Measurements from ENCODE around the gene MIEN1. TPM values are rescaled to one million over a fixed set of nuclear protein-coding genes. Genes with fewer than 3 reads are reported as not detected.
A peak's percentile ranks its signal among the peaks of the same experiment; 100 is the strongest.
"Not testable (repeated sequence)": the region's sequence is repeated elsewhere in the genome, so short reads cannot be mapped to it uniquely, and the experiment has no call there.

MIEN1 gene
- total and polyA plus RNA-seq, 5 donors from 2014 or later: 44.1 to 158 (median 113) TPM

DNA sequence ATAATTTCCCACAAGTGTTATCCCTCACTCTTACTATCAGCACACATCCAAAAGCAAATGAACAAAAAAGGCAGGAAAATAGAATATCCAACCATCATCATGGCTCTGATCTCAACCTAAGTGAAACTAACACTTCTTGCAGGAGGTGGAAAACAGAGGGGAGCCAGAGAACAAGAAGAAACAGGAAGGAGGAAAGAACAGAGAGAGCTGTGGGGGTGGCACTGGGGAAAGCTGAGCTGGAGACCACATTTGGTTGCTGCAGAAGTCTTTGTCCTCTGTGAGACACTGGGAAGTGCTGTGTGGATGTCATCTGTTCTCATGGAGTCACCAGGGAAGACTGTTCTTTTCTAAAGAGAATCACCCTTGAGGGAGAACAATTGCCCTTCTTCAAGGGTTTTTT lies 42.1 kb upstream of the MIEN1 start:
- H3K27ac ChIP-seq (ENCODE audit: insufficient read depth, low read length, poor library complexity, severe bottlenecking): peak overlapping the region; percentile 86
- H3K4me3 ChIP-seq (ENCODE audit: low read depth, low read length): peak overlapping the region; percentile 93
- no peak for DNase-seq

DNA sequence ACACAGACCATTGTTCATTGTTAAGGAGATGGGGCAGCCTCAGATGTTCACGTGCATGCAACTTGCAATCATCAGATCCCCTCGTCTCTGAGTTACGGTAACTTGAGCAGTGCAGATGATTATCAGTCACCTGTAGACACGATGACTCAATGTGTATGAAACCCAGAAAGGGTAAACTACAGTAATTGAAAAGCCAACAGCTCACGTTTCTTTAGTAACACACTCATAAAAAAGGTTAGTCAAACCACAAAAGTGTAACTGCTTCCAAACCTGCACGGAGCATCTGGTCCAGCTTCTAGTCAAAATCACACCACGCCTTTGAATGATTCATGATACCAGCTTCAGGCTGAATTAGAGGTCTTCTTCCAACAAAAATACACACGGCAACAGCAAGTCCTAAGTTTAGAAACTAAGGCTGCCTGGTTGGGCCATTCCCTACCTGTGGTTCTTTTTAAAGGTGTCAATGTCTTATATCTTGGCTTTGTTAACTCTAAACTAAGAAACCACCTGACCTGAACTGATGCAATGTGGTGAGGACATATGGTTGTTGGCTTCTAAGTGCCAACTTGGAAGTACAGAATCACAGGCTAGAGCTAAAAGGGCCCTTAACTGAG lies 39.7 kb upstream of the MIEN1 start:
- Mint-ChIP-seq H3K4me1 (peaks cover 45 to 100% (median 88%) of the 10 kb centered on the region in 4 donors), H3K9me3 (peaks cover 0 to 3% (median 0%) of the 10 kb centered on the region in 7 donors), H3K36me3 (peaks cover 58% of the 10 kb centered on the region), H3K27me3 (no peaks in the 10 kb centered on the region), H3K27ac (peak overlapping the region; percentile 95 to 99 (median 99)), H3K4me3 (peak overlapping the region; percentile 66 to 93 (median 86))
- Histone ChIP-seq H3K27me3 (ENCODE audit: control insufficient read depth, insufficient read depth, low read length) (no peaks in the 10 kb centered on the region), H3K27ac (ENCODE audit: insufficient read depth, low read length, poor library complexity, severe bottlenecking) (peak overlapping the region; percentile 86), H3K4me3 (ENCODE audit: low read depth, low read length) (peak overlapping the region; percentile 49), H3K9me3 (ENCODE audit: control insufficient read depth in 2 of 2, low read length in 2 of 2) (no peaks in the 10 kb centered on the region), H3K4me1 (ENCODE audit: control insufficient read depth, insufficient read depth, low read length, poor library complexity, severe bottlenecking) (peaks cover 89% of the 10 kb centered on the region), H3K36me3 (ENCODE audit: control insufficient read depth, insufficient read depth, low read length) (peaks cover 41% of the 10 kb centered on the region)
- peak; percentile 90 to 91 for ATAC-seq (ENCODE audit: low read depth in 2 of 2)
- DNase-seq: peak; percentile 48 to 91 (median 69)

More for the DNA sequence above, 42.1 kb upstream of the MIEN1 start:
- Mint-ChIP-seq H3K36me3 (peaks cover 47% of the 10 kb centered on the region), H3K9me3 (peaks cover 0 to 3% (median 0%) of the 10 kb centered on the region in 7 donors), H3K27ac (peak overlapping the region; percentile 95 to 99 (median 99)), H3K27me3 (no peaks in the 10 kb centered on the region), H3K4me1 (peaks cover 39 to 97% (median 76%) of the 10 kb centered on the region in 4 donors), H3K4me3 (peak overlapping the region; percentile 83 to 100 (median 92))
- H3K9me3 ChIP-seq (ENCODE audit: control insufficient read depth in 2 of 2, low read length in 2 of 2): no peaks in the 10 kb centered on the region
- peaks cover 22% of the 10 kb centered on the region for H3K36me3 ChIP-seq (ENCODE audit: control insufficient read depth, insufficient read depth, low read length)
- no peaks in the 10 kb centered on the region for H3K27me3 ChIP-seq (ENCODE audit: control insufficient read depth, insufficient read depth, low read length)
- peaks cover 80% of the 10 kb centered on the region for H3K4me1 ChIP-seq (ENCODE audit: control insufficient read depth, insufficient read depth, low read length, poor library complexity, severe bottlenecking)
- no peak for ATAC-seq (ENCODE audit: low read depth in 2 of 2)

DNA sequence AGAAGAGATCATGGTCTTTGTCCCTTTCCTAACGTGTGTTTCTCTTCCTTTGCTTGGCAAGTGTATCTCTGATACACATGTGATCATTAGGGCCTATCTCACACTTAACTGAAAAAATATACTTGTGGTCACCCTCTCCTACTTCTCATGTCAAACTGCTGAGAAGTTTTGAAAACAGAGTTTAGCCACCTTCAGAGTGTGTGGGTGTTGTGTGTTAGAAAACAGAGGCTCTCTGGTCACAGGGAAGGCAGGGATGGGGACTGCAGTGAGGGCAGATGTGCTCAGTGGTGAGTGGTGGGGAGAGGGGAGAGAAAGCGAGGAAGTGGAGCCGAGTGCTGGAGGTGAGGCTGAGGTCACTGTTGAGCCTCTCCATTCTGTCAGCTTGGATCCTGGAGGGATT lies 36.8 kb upstream of the MIEN1 start:
- Histone ChIP-seq H3K4me1 (ENCODE audit: control insufficient read depth, insufficient read depth, low read length, poor library complexity, severe bottlenecking) (peaks cover 59% of the 10 kb centered on the region), H3K9me3 (ENCODE audit: control insufficient read depth in 2 of 2, low read length in 2 of 2) (no peaks in the 10 kb centered on the region), H3K36me3 (ENCODE audit: control insufficient read depth, insufficient read depth, low read length) (peaks cover 59% of the 10 kb centered on the region), H3K4me3 (ENCODE audit: low read depth, low read length) (peak overlapping the region; percentile 33), H3K27ac (ENCODE audit: insufficient read depth, low read length, poor library complexity, severe bottlenecking) (peak overlapping the region; percentile 86), H3K27me3 (ENCODE audit: control insufficient read depth, insufficient read depth, low read length) (no peaks in the 10 kb centered on the region)
- Mint-ChIP-seq H3K36me3 (peaks cover 58% of the 10 kb centered on the region), H3K4me1 (peaks cover 34 to 82% (median 74%) of the 10 kb centered on the region in 4 donors), H3K27ac (peak overlapping the region; percentile 95 to 99 (median 99)), H3K4me3 (peak overlapping the region; percentile 48 to 69 (median 57)), H3K9me3 (peaks cover 0 to 2% (median 0%) of the 10 kb centered on the region in 7 donors), H3K27me3 (peaks cover 4% of the 10 kb centered on the region)
- ATAC-seq (ENCODE audit: low read depth in 2 of 2) (no peak), DNase-seq (no peak)

DNA sequence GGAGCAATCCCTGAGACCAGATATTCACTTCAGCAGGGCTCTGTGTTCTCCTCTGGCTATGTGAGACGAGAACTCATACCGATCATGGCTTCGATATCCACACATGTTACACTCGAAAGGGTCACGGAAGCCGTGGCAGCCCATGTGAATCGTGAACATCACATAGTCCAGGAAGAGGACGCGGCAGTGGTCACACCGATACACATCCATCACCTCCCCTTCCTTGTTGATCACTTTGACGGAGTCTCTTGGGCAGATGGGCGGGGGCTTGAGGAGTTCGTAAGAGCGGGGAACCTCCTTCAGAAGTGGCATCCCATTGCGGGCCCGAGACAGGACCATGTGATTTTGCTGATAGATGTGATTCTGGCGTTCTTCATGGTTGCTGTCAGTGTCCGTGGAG lies 35.4 kb upstream of the MIEN1 start:
- H3K9me3 ChIP-seq (ENCODE audit: control insufficient read depth in 2 of 2, low read length in 2 of 2): no peaks in the 10 kb centered on the region
- no peaks in the 10 kb centered on the region for H3K27me3 ChIP-seq (ENCODE audit: control insufficient read depth, insufficient read depth, low read length)
- no peak for DNase-seq
- no peak for ATAC-seq (ENCODE audit: low read depth in 2 of 2)
- Mint-ChIP-seq H3K4me3 (peak overlapping the region in 2 of 4 donors; percentile 11 to 14), H3K27me3 (peaks cover 4% of the 10 kb centered on the region), H3K9me3 (peaks cover 0 to 2% (median 0%) of the 10 kb centered on the region in 7 donors), H3K36me3 (peaks cover 50% of the 10 kb centered on the region), H3K4me1 (peaks cover 23 to 72% (median 64%) of the 10 kb centered on the region in 4 donors), H3K27ac (peak overlapping the region in 2 of 3 donors; percentile 81 to 99)
- no peak overlapping the region for H3K4me3 ChIP-seq (ENCODE audit: low read depth, low read length)
- H3K4me1 ChIP-seq (ENCODE audit: control insufficient read depth, insufficient read depth, low read length, poor library complexity, severe bottlenecking): peaks cover 45% of the 10 kb centered on the region
- peaks cover 69% of the 10 kb centered on the region for H3K36me3 ChIP-seq (ENCODE audit: control insufficient read depth, insufficient read depth, low read length)
- H3K27ac ChIP-seq (ENCODE audit: insufficient read depth, low read length, poor library complexity, severe bottlenecking): no peak overlapping the region

DNA sequence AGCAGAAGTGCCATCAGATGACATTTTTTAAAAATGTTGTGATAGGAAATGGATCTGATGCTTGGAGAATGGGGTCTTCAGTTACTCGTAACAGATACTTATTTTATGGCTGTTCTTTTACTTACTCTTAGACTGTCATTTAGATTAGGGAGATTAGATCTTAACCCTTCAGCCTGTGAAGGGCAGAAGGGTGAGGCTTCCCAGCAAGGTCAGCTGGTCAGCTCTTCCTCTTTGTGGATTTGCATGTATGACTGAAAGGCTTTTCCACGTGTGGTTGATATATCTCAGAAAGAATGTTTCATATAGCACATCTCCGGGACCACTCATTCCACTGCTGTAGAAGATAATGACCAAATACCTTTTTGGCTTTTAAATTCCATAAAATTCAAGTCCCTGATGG lies 34.8 kb upstream of the MIEN1 start:
- H3K9me3 ChIP-seq (ENCODE audit: control insufficient read depth in 2 of 2, low read length in 2 of 2): no peaks in the 10 kb centered on the region
- H3K36me3 ChIP-seq (ENCODE audit: control insufficient read depth, insufficient read depth, low read length): peaks cover 70% of the 10 kb centered on the region
- DNase-seq: no peak
- Mint-ChIP-seq H3K4me1 (peaks cover 21 to 67% (median 59%) of the 10 kb centered on the region in 4 donors), H3K4me3 (peak overlapping the region in 1 of 4 donors; percentile 48), H3K9me3 (peaks cover 0 to 2% (median 0%) of the 10 kb centered on the region in 7 donors), H3K36me3 (peaks cover 50% of the 10 kb centered on the region), H3K27ac (peak overlapping the region in 2 of 3 donors; percentile 81 to 84), H3K27me3 (peaks cover 4% of the 10 kb centered on the region)
- ATAC-seq (ENCODE audit: low read depth in 2 of 2): no peak
- no peaks in the 10 kb centered on the region for H3K27me3 ChIP-seq (ENCODE audit: control insufficient read depth, insufficient read depth, low read length)
- peaks cover 40% of the 10 kb centered on the region for H3K4me1 ChIP-seq (ENCODE audit: control insufficient read depth, insufficient read depth, low read length, poor library complexity, severe bottlenecking)
- H3K4me3 ChIP-seq (ENCODE audit: low read depth, low read length): no peak overlapping the region
- no peak overlapping the region for H3K27ac ChIP-seq (ENCODE audit: insufficient read depth, low read length, poor library complexity, severe bottlenecking)

DNA sequence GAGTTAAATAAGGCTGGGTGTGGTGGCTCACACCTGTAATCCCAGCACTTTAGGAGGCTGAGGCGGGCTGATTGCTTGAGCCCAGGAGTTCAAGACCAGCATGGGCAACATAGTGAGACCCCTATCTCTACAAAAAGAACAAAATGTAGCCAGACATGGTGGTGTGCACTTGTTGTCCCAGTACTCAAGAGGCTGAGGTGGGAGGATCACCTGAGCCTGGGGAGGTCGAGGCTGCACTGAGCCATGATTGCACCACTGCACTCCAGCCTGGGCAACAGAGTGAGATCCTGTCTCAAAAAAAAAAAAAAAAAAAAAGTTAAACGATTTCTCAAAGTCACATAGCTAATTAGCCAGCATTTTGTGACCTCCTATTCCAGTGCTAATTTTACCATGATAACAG lies 33.8 kb upstream of the MIEN1 start:
- Histone ChIP-seq H3K4me1 (ENCODE audit: control insufficient read depth, insufficient read depth, low read length, poor library complexity, severe bottlenecking) (peaks cover 30% of the 10 kb centered on the region), H3K36me3 (ENCODE audit: control insufficient read depth, insufficient read depth, low read length) (peaks cover 68% of the 10 kb centered on the region)
- H3K4me3 Mint-ChIP-seq; H3K9me3 ChIP-seq (ENCODE audit: control insufficient read depth in 2 of 2, low read length in 2 of 2); DNase-seq; ATAC-seq (ENCODE audit: low read depth in 2 of 2); H3K27me3 Mint-ChIP-seq; H3K27ac ChIP-seq (ENCODE audit: insufficient read depth, low read length, poor library complexity, severe bottlenecking); H3K4me3 ChIP-seq (ENCODE audit: low read depth, low read length); H3K27me3 ChIP-seq (ENCODE audit: control insufficient read depth, insufficient read depth, low read length); H3K9me3 Mint-ChIP-seq: not testable (repeated sequence)
- peaks cover 50% of the 10 kb centered on the region for H3K36me3 Mint-ChIP-seq
- H3K27ac Mint-ChIP-seq: peak overlapping the region in 1 of 3 donors; percentile 84
- H3K4me1 Mint-ChIP-seq: peaks cover 16 to 65% (median 54%) of the 10 kb centered on the region in 4 donors

DNA sequence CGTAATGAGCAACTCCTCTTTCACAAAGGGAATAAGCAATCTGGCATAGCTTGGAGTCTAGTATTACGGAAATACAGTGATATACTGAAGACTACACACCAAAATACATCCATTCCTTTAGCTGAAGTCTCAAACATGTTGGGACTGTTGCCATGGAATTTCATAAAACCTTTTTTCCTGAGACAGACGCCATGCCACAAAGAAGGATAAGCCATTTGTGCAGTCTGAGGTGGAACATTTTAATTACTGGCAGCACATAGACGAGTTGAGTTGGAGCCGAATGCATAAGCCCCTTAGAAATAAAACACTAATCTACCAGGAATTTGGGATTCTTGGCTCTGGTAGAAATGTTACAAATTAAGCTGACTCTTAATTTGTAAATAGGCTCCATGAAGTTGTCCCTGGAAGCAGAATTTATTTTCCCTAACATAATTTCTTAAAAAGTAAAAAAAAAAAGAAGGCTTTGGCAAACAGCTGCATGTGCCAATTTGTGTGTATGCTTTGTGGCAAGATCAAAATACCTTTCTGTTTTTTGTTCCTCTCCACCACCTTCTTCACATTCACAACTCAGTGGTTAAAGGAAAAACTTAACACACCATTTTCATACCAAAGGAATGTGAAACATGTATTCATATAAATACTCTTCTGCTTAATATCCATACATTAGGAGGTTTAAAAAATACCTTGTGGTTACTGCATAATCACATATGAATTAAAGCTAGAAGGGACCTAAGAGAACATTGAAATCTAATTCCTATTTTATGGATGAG lies 32.9 kb upstream of the MIEN1 start:
- Mint-ChIP-seq H3K27ac (peak overlapping the region in 2 of 3 donors; percentile 2 to 72), H3K4me3 (no peak overlapping the region), H3K36me3 (peaks cover 47% of the 10 kb centered on the region), H3K27me3 (peaks cover 4% of the 10 kb centered on the region), H3K4me1 (peaks cover 20 to 65% (median 53%) of the 10 kb centered on the region in 4 donors), H3K9me3 (peaks cover 0 to 2% (median 0%) of the 10 kb centered on the region in 7 donors)
- no peaks in the 10 kb centered on the region for H3K9me3 ChIP-seq (ENCODE audit: control insufficient read depth in 2 of 2, low read length in 2 of 2)
- peak overlapping the region; percentile 34 for H3K27ac ChIP-seq (ENCODE audit: insufficient read depth, low read length, poor library complexity, severe bottlenecking)
- H3K4me1 ChIP-seq (ENCODE audit: control insufficient read depth, insufficient read depth, low read length, poor library complexity, severe bottlenecking): peaks cover 26% of the 10 kb centered on the region
- peaks cover 60% of the 10 kb centered on the region for H3K36me3 ChIP-seq (ENCODE audit: control insufficient read depth, insufficient read depth, low read length)
- DNase-seq: no peak
- no peak overlapping the region for H3K4me3 ChIP-seq (ENCODE audit: low read depth, low read length)
- H3K27me3 ChIP-seq (ENCODE audit: control insufficient read depth, insufficient read depth, low read length): no peaks in the 10 kb centered on the region
- no peak for ATAC-seq (ENCODE audit: low read depth in 2 of 2)

Measured in CD4-positive, CD25-positive, alpha-beta regulatory T cell (primary cell).